Activated CD8-positive, alpha-beta memory T cell treated with anti-CD3 and anti-CD28 coated beads for 24 hours (primary cell): ENCODE measurements around the gene COX17.
"Not testable (repeated sequence)": the region's sequence is repeated elsewhere in the genome, so short reads cannot be mapped to it uniquely, and the experiment has no call there.

Source experiments
- DNase-seq: peaks from one replicate; pipeline ENCODE4 v3.0.0-alpha.2; 2020

The COX17 gene

GRCh38 chr3:119676771-119677640 lies at the start of gene COX17:
Gene COX17, minus strand, starts transcription at chr3:119677406. Its CDS starts 96 bp downstream, at chr3:119677310.
- DNase-seq = peak; percentile 94

- DNase-seq = no peak
These were observed 49.7 kb upstream of the COX17 start for GRCh38 chr3:119726909-119727308.

GRCh38 chr3:119723022-119723421 lies 45.8 kb upstream of the COX17 start:
- no peak for DNase-seq

- DNase-seq = no peak
These were observed 40.3 kb upstream of the COX17 start for GRCh38 chr3:119717520-119717919.

GRCh38 chr3:119716998-119717397 lies 39.8 kb upstream of the COX17 start:
- DNase-seq = no peak

- DNase-seq = no peak
These were observed 37.9 kb upstream of the COX17 start for GRCh38 chr3:119715105-119715504.

- no peak for DNase-seq
These were observed 26.8 kb upstream of the COX17 start for GRCh38 chr3:119703820-119704531.

GRCh38 chr3:119702530-119703527 lies 25.6 kb upstream of the COX17 start, which contains the start of gene CFAP91:
Gene CFAP91, plus strand, starts transcription at chr3:119703022. Its CDS starts 77 bp downstream, at chr3:119703099.
- DNase-seq = peak; percentile 90

- DNase-seq = peak; percentile 58
These were observed 23.9 kb upstream of the COX17 start for GRCh38 chr3:119700920-119701734.

GRCh38 chr3:119700269-119700919 lies 23.2 kb upstream of the COX17 start:
- DNase-seq = peak; percentile 58

GRCh38 chr3:119697394-119697793 lies 20.2 kb upstream of the COX17 start:
- DNase-seq = no peak

- no peak for DNase-seq
These were observed 18.3 kb upstream of the COX17 start for GRCh38 chr3:119695480-119695879.

GRCh38 chr3:119690043-119690656 lies 12.9 kb upstream of the COX17 start:
- DNase-seq = no peak

GRCh38 chr3:119683421-119683820 lies 6.2 kb upstream of the COX17 start:
- no peak for DNase-seq

GRCh38 chr3:119681279-119681678 lies 4.1 kb upstream of the COX17 start:
- no peak for DNase-seq

- no peak for DNase-seq
These were observed 2.7 kb upstream of the COX17 start for GRCh38 chr3:119679874-119680273.

GRCh38 chr3:119678209-119678608 lies 1.0 kb upstream of the COX17 start:
- DNase-seq = not testable (repeated sequence)

- no peak for DNase-seq
These were observed 382 bp upstream of the COX17 start for GRCh38 chr3:119677641-119677934.

- no peak for DNase-seq
These were observed 1.2 kb downstream of the COX17 start for GRCh38 chr3:119676020-119676419.

GRCh38 chr3:119675188-119675874 lies 1.9 kb downstream of the COX17 start:
- no peak for DNase-seq
